GM13977 (cell line): Measurements from ENCODE around the gene MEGF11.

Experiments
- DNase-seq: peaks from one replicate; pipeline ENCODE4 v3.0.0; 2012; ENCODE audit warnings: low spot score
- in situ Hi-C: fragments of 300-500 bp; cut with MboI; formaldehyde crosslinking; loops from one replicate; pipeline ENCODE4 v1.12.0; 2022; ENCODE audit warnings: low sequenced_read_pairs, low pct_unique_long_range_greater_than_20kb, mixed read lengths, inconsistent platforms; ENCODE audit not compliant: unreplicated experiment
- TF ChIP-seq, protein P1 (sequence below): IDR thresholded peaks from 2 replicates; pipeline ENCODE4 v1.5.1; 2012; ENCODE audit warnings: mild to moderate bottlenecking, control low read depth; ENCODE audit not compliant: insufficient read depth; ENCODE audit errors: extremely low read depth, missing control alignments

Gene MEGF11

DNA sequence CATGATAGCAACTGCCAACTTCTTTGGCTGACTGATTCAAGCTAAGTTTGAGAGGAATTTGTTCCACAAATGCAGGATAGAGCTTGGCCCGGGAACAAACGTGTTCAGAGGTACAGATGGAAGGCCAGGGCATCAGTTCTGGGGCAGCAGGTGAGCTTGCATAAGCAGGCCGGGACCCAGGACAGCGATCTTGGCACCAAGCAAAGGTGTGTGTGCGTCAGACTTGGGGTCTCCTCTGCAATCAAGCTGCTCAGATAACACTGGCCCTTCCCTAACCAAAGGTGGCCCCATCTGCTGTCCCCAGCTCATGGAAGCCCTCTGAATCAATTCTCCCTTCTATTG lies 155.6 kb downstream of the MEGF11 start:
- no peak for DNase-seq
- in situ Hi-C loops, result no loop called here
- TF ChIP-seq, protein P1, sequence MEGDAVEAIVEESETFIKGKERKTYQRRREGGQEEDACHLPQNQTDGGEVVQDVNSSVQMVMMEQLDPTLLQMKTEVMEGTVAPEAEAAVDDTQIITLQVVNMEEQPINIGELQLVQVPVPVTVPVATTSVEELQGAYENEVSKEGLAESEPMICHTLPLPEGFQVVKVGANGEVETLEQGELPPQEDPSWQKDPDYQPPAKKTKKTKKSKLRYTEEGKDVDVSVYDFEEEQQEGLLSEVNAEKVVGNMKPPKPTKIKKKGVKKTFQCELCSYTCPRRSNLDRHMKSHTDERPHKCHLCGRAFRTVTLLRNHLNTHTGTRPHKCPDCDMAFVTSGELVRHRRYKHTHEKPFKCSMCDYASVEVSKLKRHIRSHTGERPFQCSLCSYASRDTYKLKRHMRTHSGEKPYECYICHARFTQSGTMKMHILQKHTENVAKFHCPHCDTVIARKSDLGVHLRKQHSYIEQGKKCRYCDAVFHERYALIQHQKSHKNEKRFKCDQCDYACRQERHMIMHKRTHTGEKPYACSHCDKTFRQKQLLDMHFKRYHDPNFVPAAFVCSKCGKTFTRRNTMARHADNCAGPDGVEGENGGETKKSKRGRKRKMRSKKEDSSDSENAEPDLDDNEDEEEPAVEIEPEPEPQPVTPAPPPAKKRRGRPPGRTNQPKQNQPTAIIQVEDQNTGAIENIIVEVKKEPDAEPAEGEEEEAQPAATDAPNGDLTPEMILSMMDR, result no peak

DNA sequence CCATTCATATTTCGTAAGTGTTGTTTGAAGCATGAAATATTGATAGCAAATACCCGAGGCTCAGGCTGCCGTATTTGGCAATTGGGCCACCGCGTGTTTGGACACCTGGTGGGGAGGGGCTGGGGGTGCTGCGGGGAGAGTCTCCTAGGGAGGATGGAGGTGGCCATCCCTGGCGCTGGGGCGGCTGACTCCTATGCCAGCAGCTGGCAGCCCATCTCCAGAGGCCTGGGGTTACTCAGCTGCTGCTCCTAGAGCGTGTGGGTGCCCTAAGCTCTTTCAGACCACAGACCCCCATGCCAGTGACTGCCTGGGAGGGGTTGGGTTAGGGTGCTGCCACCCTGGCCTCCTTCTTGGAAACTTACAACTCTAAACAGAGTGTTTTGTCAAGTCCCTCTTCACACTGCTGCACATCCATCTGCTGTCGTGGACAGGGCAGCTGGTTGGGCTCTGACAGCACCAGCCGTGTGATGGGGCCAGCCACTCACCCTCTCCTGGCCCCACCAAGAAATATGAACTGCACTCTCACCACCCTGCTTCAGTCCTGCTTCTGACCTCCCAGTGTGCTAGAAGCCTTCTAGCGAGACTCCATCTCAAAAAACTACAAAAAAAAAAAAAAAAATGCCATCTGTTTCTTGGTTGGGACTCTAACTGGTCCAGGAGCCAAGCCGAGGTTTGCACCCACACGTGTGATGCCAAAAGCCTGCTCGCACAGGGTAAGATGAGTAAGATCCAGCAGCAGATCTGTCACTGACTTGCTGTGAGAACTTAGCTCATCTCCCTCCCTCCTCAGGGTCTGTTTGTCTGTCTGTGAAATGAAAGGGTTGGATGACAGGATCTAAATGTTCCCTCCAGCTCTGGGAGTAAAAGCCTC lies 156.2 kb downstream of the MEGF11 start:
- in situ Hi-C loops, result no loop called here
- TF ChIP-seq, protein P1, result no peak
- DNase-seq, result no peak

GRCh38 chr15:66096688-66097058 lies 156.9 kb downstream of the MEGF11 start:
- TF ChIP-seq, protein P1, result no peak
- no peak for DNase-seq
- in situ Hi-C loops, result no loop called here

GRCh38 chr15:66095871-66096687 lies 157.5 kb downstream of the MEGF11 start:
- in situ Hi-C loops, result no loop called here
- TF ChIP-seq, protein P1, result no peak
- DNase-seq, result no peak

DNA sequence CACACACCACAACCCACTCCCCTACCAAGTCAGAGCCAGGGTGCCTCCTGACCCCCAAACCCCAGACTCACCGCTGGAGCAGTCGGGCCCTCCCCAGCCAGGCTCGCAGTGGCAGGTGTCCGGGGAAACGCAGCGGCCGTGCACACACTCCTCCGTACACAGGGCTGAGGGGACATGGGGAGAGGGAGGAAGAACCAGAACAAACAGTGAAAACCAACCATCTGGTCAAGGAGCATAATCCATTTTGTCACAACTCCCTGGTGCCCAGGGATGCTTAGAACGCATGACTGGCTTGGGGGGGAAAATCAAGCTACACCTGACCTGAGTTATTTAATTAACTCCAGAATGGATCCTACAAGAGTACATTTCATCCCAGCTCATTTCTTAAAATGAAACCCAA lies 159.2 kb downstream of the MEGF11 start:
- DNase-seq, result no peak
- TF ChIP-seq, protein P1, result no peak
- in situ Hi-C loops, result no loop called here

- TF ChIP-seq, protein P1, result no peak
- in situ Hi-C loops, result no loop called here
- no peak for DNase-seq
These were observed 161.2 kb downstream of the MEGF11 start for GRCh38 chr15:66092053-66093016.
